Glutamatergic neuron (in vitro differentiated cells): ENCODE measurements around the gene TMEM129. TPM values are rescaled to one million over a fixed set of nuclear protein-coding genes. Genes with fewer than 3 reads are reported as not detected.

Experiments used
- DNase-seq: peaks from one replicate; pipeline ENCODE4 v3.0.0; 2022
- H3K27ac Mint-ChIP-seq: one replicate; pipeline ENCODE4 v1.8.0; 2020; ENCODE audit warnings: mild to moderate bottlenecking, mixed read lengths, inconsistent platforms; ENCODE audit not compliant: unreplicated experiment
- H3K27me3 Mint-ChIP-seq: one replicate; pipeline ENCODE4 v1.8.0; 2020; ENCODE audit warnings: mild to moderate bottlenecking, moderate library complexity, mixed read lengths, inconsistent platforms; ENCODE audit not compliant: unreplicated experiment
- H3K36me3 Mint-ChIP-seq: one replicate; pipeline ENCODE4 v1.8.0; 2020; ENCODE audit warnings: mild to moderate bottlenecking, mixed read lengths, inconsistent platforms; ENCODE audit not compliant: unreplicated experiment
- H3K4me1 Mint-ChIP-seq: one replicate; pipeline ENCODE4 v1.8.0; 2020; ENCODE audit warnings: mild to moderate bottlenecking, low read depth, mixed read lengths, inconsistent platforms; ENCODE audit not compliant: unreplicated experiment
- H3K4me3 Mint-ChIP-seq: one replicate; pipeline ENCODE4 v1.8.0; 2020; ENCODE audit warnings: mild to moderate bottlenecking, mixed read lengths, inconsistent platforms; ENCODE audit not compliant: unreplicated experiment
- H3K9me3 Mint-ChIP-seq: one replicate; pipeline ENCODE4 v1.8.0; 2020; ENCODE audit warnings: mild to moderate bottlenecking, moderate library complexity, mixed read lengths, inconsistent platforms; ENCODE audit not compliant: unreplicated experiment
- total RNA-seq: library from RNA; stranded (reverse); fragmentation: NEBNext Ultra II Directional; extraction: Animal tissue kit (Norgen Biotek cat#: 25700); gene quantifications from one replicate; pipeline ENCODE4 v1.2.1, GENCODE V29; 2021; ENCODE audit not compliant: unreplicated experiment
- TF ChIP-seq, protein P1 (sequence below): fragments of 200-600 bp; sonication (generic); IDR thresholded peaks from one replicate; pipeline ENCODE4 v1.5.0; 2021; ENCODE audit not compliant: partially characterized antibody, unreplicated experiment

TMEM129 gene
- total RNA-seq, 1 donor from 2014 or later, result 23.8 TPM

DNA sequence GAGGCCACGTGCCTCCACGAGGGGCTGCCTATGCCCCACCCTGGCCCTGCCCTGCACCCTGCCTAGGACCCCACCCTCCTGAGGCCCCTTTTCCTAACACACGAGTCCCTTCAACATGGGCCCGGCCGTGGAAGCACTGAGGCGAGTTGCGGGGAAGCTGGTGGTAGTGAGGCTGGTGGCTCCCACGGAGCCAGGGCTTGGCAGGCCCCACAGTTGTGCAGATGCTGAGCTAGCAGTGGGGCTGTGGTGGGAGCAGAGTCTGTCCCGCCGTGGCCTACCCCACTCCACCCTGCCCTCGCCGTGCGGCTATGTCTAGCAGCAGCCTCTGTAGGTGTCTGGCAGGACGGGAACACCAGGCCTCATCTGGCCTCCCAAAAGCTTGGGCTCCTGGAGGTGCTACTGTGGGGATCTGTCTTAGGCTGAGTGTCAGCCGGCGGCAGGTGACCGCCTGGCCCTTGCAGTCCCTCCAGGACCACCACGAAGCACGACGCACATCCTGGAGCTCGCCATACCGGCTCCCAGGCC, 19.0 kb upstream of the TMEM129 start:
- Mint-ChIP-seq H3K27me3 (peaks cover 5% of the 10 kb centered on the region), H3K4me1 (peaks cover 11% of the 10 kb centered on the region), H3K36me3 (peaks cover 7% of the 10 kb centered on the region), H3K9me3 (peaks cover 14% of the 10 kb centered on the region), H3K27ac (no peak overlapping the region), H3K4me3 (no peak overlapping the region)
- TF ChIP-seq, protein P1, sequence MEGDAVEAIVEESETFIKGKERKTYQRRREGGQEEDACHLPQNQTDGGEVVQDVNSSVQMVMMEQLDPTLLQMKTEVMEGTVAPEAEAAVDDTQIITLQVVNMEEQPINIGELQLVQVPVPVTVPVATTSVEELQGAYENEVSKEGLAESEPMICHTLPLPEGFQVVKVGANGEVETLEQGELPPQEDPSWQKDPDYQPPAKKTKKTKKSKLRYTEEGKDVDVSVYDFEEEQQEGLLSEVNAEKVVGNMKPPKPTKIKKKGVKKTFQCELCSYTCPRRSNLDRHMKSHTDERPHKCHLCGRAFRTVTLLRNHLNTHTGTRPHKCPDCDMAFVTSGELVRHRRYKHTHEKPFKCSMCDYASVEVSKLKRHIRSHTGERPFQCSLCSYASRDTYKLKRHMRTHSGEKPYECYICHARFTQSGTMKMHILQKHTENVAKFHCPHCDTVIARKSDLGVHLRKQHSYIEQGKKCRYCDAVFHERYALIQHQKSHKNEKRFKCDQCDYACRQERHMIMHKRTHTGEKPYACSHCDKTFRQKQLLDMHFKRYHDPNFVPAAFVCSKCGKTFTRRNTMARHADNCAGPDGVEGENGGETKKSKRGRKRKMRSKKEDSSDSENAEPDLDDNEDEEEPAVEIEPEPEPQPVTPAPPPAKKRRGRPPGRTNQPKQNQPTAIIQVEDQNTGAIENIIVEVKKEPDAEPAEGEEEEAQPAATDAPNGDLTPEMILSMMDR, result no peak
- DNase-seq, result no peak

DNA sequence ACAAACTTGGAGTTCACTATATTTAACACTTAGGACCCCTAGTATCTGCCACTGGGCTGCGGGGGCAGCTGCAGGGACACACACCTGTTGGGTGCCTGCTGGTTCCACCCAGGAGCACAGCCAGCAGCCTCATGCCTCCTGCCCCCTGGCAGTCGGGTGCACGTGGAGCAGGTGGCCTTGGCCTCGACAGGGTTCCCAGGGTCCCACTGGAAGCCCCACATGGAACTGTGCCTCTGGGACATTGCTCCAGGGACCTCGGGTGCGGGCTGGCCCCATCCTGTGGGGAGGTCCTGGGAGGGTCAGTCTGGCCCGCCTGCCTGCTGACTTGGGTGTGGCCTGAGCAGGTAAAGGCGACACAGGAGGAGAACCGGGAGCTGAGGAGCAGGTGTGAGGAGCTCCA, 18.2 kb upstream of the TMEM129 start:
- Mint-ChIP-seq H3K27ac (no peak overlapping the region), H3K36me3 (peaks cover 7% of the 10 kb centered on the region), H3K9me3 (peaks cover 14% of the 10 kb centered on the region), H3K4me3 (no peak overlapping the region), H3K27me3 (peaks cover 5% of the 10 kb centered on the region), H3K4me1 (peaks cover 11% of the 10 kb centered on the region)
- no peak for DNase-seq
- TF ChIP-seq, protein P1, result no peak

DNA sequence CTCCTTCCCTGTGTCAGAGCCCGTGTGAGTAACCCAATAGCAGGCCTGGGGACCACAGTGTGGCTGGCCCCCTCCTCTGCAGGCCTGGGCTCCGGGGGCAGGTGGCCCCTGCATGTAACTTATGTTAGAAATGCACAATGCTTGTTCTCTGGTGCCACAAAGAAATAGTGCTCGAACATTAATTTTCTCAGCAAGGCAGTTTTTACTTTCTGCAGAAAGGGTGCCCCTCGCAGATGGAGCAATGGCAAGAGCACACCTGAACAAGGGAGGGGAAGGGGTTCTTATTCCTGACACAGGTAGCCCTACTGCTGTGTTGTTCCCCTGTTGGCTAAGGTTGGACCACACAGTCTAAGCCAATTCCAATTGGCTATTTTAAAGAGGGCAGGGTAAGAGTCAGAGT, 17.3 kb upstream of the TMEM129 start:
- Mint-ChIP-seq H3K27ac (no peak overlapping the region), H3K36me3 (peaks cover 7% of the 10 kb centered on the region), H3K4me1 (peaks cover 7% of the 10 kb centered on the region), H3K9me3 (peaks cover 14% of the 10 kb centered on the region), H3K4me3 (no peak overlapping the region), H3K27me3 (peaks cover 3% of the 10 kb centered on the region)
- DNase-seq, result no peak
- TF ChIP-seq, protein P1, result no peak

DNA sequence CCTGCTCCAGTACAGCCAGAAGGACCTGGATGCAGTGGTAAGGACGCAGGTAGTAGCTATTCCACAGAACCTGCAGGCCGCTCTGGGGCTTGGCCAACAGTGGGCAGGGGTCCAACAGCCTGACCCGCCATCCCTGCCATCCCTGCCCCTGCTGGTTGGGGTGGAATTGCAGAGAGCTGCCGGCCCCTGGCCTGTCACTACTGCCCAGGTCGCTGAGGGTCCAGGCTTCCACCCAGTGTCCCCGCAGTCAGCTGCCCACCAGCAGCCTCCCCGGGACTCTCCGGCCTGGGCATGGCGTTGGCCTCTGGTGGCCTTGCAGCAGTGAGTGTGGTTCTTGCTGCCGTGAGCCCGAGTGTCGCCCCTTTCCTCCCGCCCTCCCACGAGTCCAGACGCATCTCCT, 16.5 kb upstream of the TMEM129 start:
- H3K36me3 Mint-ChIP-seq, result peaks cover 7% of the 10 kb centered on the region
- peaks cover 6% of the 10 kb centered on the region for H3K4me1 Mint-ChIP-seq
- no peak for DNase-seq
- H3K4me3 Mint-ChIP-seq, result no peak overlapping the region
- TF ChIP-seq, protein P1, result no peak
- H3K27me3 Mint-ChIP-seq, result peaks cover 2% of the 10 kb centered on the region
- no peak overlapping the region for H3K27ac Mint-ChIP-seq
- peaks cover 12% of the 10 kb centered on the region for H3K9me3 Mint-ChIP-seq

DNA sequence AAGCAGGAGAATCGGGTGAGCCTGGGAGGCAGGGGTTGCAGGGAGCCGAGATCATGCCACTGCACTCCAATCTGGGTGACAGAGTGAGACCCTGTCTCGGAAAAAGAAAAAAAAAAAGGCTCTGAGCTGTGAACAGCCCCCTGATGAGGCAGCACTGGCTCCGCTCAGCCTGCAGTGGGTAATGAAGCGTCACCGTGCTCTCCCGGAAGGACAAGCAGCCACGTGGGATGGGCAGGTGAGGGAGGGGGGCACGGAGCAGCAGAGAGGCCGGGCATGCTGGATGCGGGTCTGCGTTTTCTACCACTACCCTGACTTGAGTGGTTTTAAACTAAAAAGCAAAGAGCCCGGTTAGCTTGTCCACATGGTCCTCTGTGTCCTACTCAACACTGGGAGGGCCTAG, 15.7 kb upstream of the TMEM129 start:
- Mint-ChIP-seq H3K27ac (no peak overlapping the region), H3K9me3 (peaks cover 12% of the 10 kb centered on the region), H3K4me1 (peaks cover 5% of the 10 kb centered on the region), H3K4me3 (no peak overlapping the region), H3K27me3 (peaks cover 2% of the 10 kb centered on the region), H3K36me3 (peaks cover 7% of the 10 kb centered on the region)
- TF ChIP-seq, protein P1, result no peak
- no peak for DNase-seq
